ENCODE data around the gene C1orf74. TPM values are rescaled to one million over a fixed set of nuclear protein-coding genes. Genes with fewer than 3 reads are reported as not detected.
"Not testable (repeated sequence)": the region's sequence is repeated elsewhere in the genome, so short reads cannot be mapped to it uniquely, and the experiment has no call there.

Gene C1orf74
- total RNA-seq, 1 donor from 2014 or later: 6.8 TPM

- no peaks in the 10 kb centered on the region for H3K27me3 ChIP-seq (ENCODE audit: control insufficient read depth, insufficient read depth, low read length)
- peak overlapping the region; percentile 95 for H3K4me3 ChIP-seq (ENCODE audit: low read depth, low read length)
- DNase-seq (ENCODE audit: low read depth): no peak
- H3K36me3 ChIP-seq (ENCODE audit: control insufficient read depth, insufficient read depth, low read length): peaks cover 37% of the 10 kb centered on the region
- TF ChIP-seq CTCF (IDR thresholded peaks at IDR 0.05; ENCODE audit: insufficient read depth, low read length, severe bottlenecking): no peak
- peak; percentile 92 for FAIRE-seq
Measured at GRCh38 chr1:209803568-209803967, 19.2 kb upstream of the C1orf74 start.

GRCh38 chr1:209802780-209803152 is 18.4 kb upstream of the C1orf74 start:
- DNase-seq (ENCODE audit: low read depth) (no peak), FAIRE-seq (peak; percentile 40)
- no peaks in the 10 kb centered on the region for H3K27me3 ChIP-seq (ENCODE audit: control insufficient read depth, insufficient read depth, low read length)
- peaks cover 39% of the 10 kb centered on the region for H3K36me3 ChIP-seq (ENCODE audit: control insufficient read depth, insufficient read depth, low read length)
- H3K4me3 ChIP-seq (ENCODE audit: low read depth, low read length): peak overlapping the region; percentile 95
- no peak for TF ChIP-seq CTCF (IDR thresholded peaks at IDR 0.05; ENCODE audit: insufficient read depth, low read length, severe bottlenecking)

GRCh38 chr1:209802117-209802779 is 17.9 kb upstream of the C1orf74 start:
- TF ChIP-seq CTCF (IDR thresholded peaks at IDR 0.05; ENCODE audit: insufficient read depth, low read length, severe bottlenecking): no peak
- no peaks in the 10 kb centered on the region for H3K27me3 ChIP-seq (ENCODE audit: control insufficient read depth, insufficient read depth, low read length)
- DNase-seq (ENCODE audit: low read depth): no peak
- H3K4me3 ChIP-seq (ENCODE audit: low read depth, low read length): peak overlapping the region; percentile 95
- FAIRE-seq: no peak
- peaks cover 41% of the 10 kb centered on the region for H3K36me3 ChIP-seq (ENCODE audit: control insufficient read depth, insufficient read depth, low read length)

GRCh38 chr1:209800984-209801834 is 16.9 kb upstream of the C1orf74 start:
- H3K4me3 ChIP-seq (ENCODE audit: low read depth, low read length): no peak overlapping the region
- TF ChIP-seq CTCF (IDR thresholded peaks at IDR 0.05; ENCODE audit: insufficient read depth, low read length, severe bottlenecking): no peak
- peaks cover 48% of the 10 kb centered on the region for H3K36me3 ChIP-seq (ENCODE audit: control insufficient read depth, insufficient read depth, low read length)
- H3K27me3 ChIP-seq (ENCODE audit: control insufficient read depth, insufficient read depth, low read length): no peaks in the 10 kb centered on the region
- FAIRE-seq (no peak), DNase-seq (ENCODE audit: low read depth) (no peak)

- TF ChIP-seq CTCF (IDR thresholded peaks at IDR 0.05; ENCODE audit: insufficient read depth, low read length, severe bottlenecking): peak; percentile 48
- FAIRE-seq (no peak), DNase-seq (ENCODE audit: low read depth) (peak; percentile 60)
- Histone ChIP-seq H3K27me3 (ENCODE audit: control insufficient read depth, insufficient read depth, low read length) (no peaks in the 10 kb centered on the region), H3K36me3 (ENCODE audit: control insufficient read depth, insufficient read depth, low read length) (peaks cover 50% of the 10 kb centered on the region), H3K4me3 (ENCODE audit: low read depth, low read length) (no peak overlapping the region)
Measured at GRCh38 chr1:209797978-209798639, 13.8 kb upstream of the C1orf74 start.

- H3K36me3 ChIP-seq (ENCODE audit: control insufficient read depth, insufficient read depth, low read length): peaks cover 43% of the 10 kb centered on the region
- DNase-seq (ENCODE audit: low read depth); FAIRE-seq: not testable (repeated sequence)
Measured at GRCh38 chr1:209793711-209794110, 9.4 kb upstream of the C1orf74 start.

More at GRCh38 chr1:209793711-209794110, 9.4 kb upstream of the C1orf74 start:
- H3K4me3 ChIP-seq (ENCODE audit: low read depth, low read length); H3K27me3 ChIP-seq (ENCODE audit: control insufficient read depth, insufficient read depth, low read length): not testable (repeated sequence)

All from bronchial epithelial cell (primary cell).